ENCODE results near the gene CATSPERZ. TPM values are rescaled to one million over a fixed set of nuclear protein-coding genes. Genes with fewer than 3 reads are reported as not detected.
A peak's percentile ranks its signal among the peaks of the same experiment; 100 is the strongest.

CATSPERZ gene
- total and polyA plus RNA-seq, 2 donors, result 0.19 to 0.78 TPM

DNA sequence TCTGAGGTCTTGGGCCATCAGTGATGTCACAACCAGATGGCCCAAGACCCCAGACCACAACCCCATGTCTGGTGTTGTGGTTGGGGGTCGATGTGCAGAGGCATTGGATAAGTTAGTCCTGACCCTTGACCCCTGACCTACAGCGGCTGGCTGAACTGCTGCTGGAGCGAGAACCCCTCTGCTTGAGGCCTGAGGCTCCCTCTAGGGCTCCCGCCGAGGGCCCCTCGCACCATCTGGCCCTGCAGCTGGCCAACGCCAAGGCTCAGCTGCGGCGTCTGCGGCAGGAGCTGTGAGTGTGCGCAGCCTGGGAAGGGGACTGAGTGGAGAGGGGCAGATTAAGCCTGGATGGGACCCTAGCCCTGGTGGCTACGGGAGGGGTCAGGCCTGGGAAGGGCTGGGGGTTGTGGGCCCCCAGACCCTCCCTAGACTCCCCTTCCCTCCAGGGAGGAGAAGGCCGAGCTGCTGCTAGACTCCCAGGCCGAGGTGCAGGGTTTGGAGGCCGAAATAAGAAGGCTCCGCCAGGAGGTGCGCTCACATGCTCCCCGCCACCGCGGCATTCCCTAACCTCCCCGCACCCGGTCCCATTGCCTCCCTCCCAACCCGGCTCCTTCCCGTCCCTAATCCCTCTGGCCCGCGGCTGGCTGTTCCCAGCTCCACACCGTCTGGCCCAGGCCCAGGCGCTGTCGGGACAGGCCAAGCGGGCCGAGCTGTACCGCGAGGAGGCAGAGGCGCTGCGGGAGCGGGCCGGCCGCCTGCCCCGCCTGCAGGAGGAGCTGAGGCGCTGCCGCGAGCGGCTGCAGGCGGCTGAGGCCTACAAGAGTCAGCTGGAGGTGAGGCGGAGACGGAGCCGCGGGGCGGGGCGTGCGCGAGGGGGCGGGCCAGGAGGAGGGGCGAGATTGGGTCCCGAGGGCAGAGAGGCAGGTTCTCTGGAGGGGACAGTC, 42.0 kb downstream of the CATSPERZ start:
- Histone ChIP-seq H3K36me3 (ENCODE audit: control insufficient read depth in 2 of 2, insufficient read depth in 2 of 2, low read length in 1 of 2) (peaks cover 31 to 37% of the 10 kb centered on the region in 2 donors), H3K9me3 (ENCODE audit: control insufficient read depth in 2 of 2, insufficient read depth in 1 of 2, low read length in 1 of 2) (peaks cover 0 to 6% of the 10 kb centered on the region in 2 donors), H3K27me3 (ENCODE audit: control insufficient read depth in 2 of 2, insufficient read depth in 1 of 2, low read length in 1 of 2) (no peaks in the 10 kb centered on the region), H3K27ac (ENCODE audit: low read depth in 1 of 2, low read length in 1 of 2) (peak overlapping the region; percentile 15 to 67), H3K4me1 (ENCODE audit: control insufficient read depth in 2 of 2, insufficient read depth in 2 of 2, low read length in 2 of 2) (peaks cover 24 to 49% of the 10 kb centered on the region in 2 donors), H3K4me3 (ENCODE audit: low read length in 2 of 2) (peak overlapping the region; percentile 22 to 37)
- WGBS, result 43% methylated on average over 55 of the region's 55 CpGs
- peak in 7 of 9 donors; percentile 71 to 92 (median 85) for DNase-seq (ENCODE audit: low read depth in 6 of 9, low spot score in 9 of 9)

GRCh38 chr11:64342869-64343745, 42.9 kb downstream of the CATSPERZ start:
- H3K9me3 ChIP-seq (ENCODE audit: control insufficient read depth in 2 of 2, insufficient read depth in 1 of 2, low read length in 1 of 2), result peaks cover 0 to 3% of the 10 kb centered on the region in 2 donors
- H3K4me3 ChIP-seq (ENCODE audit: low read length in 2 of 2), result peak overlapping the region in 1 of 2 donors; percentile 37
- no peak for DNase-seq (ENCODE audit: low read depth in 6 of 9, low spot score in 9 of 9)
- H3K27me3 ChIP-seq (ENCODE audit: control insufficient read depth in 2 of 2, insufficient read depth in 1 of 2, low read length in 1 of 2), result no peaks in the 10 kb centered on the region
- peaks cover 31 to 32% of the 10 kb centered on the region in 2 donors for H3K36me3 ChIP-seq (ENCODE audit: control insufficient read depth in 2 of 2, insufficient read depth in 2 of 2, low read length in 1 of 2)
- H3K4me1 ChIP-seq (ENCODE audit: control insufficient read depth in 2 of 2, insufficient read depth in 2 of 2, low read length in 2 of 2), result peaks cover 24 to 49% of the 10 kb centered on the region in 2 donors
- no peak overlapping the region for H3K27ac ChIP-seq (ENCODE audit: low read depth in 1 of 2, low read length in 1 of 2)
- 85% methylated on average over 29 of the region's 29 CpGs for WGBS

DNA sequence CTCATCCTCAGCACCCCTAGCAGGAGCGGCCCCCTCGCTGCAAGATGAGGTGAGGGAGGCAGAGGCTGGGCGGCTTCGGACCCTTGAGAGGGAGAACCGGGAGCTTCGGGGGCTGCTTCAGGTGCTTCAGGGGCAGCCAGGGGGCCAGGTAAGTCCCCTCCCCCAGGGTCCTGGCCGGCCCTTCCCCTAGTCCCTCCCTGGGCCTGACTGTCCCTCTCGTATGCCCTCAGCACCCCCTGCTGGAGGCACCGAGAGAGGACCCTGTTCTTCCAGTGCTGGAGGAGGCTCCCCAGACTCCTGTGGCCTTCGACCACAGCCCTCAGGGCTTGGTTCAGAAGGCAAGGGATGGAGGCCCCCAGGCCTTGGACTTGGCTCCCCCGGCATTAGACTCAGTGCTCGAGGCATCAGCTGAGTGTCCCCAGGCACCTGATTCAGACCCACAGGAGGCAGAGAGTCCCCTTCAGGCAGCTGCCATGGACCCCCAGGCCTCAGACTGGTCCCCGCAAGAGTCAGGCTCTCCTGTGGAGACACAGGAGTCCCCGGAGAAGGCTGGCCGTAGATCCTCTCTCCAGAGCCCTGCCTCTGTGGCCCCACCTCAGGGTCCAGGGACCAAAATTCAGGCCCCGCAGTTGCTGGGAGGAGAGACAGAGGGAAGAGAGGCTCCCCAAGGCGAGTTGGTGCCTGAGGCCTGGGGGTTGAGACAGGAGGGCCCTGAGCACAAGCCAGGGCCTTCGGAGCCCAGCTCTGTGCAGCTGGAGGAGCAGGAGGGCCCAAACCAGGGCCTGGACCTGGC, 43.8 kb downstream of the CATSPERZ start:
- H3K27ac ChIP-seq (ENCODE audit: low read depth in 1 of 2, low read length in 1 of 2), result no peak overlapping the region
- H3K4me3 ChIP-seq (ENCODE audit: low read length in 2 of 2), result no peak overlapping the region
- H3K27me3 ChIP-seq (ENCODE audit: control insufficient read depth in 2 of 2, insufficient read depth in 1 of 2, low read length in 1 of 2), result no peaks in the 10 kb centered on the region
- H3K36me3 ChIP-seq (ENCODE audit: control insufficient read depth in 2 of 2, insufficient read depth in 2 of 2, low read length in 1 of 2), result peaks cover 34 to 35% of the 10 kb centered on the region in 2 donors
- peaks cover 24 to 43% of the 10 kb centered on the region in 2 donors for H3K4me1 ChIP-seq (ENCODE audit: control insufficient read depth in 2 of 2, insufficient read depth in 2 of 2, low read length in 2 of 2)
- H3K9me3 ChIP-seq (ENCODE audit: control insufficient read depth in 2 of 2, insufficient read depth in 1 of 2, low read length in 1 of 2), result peaks cover 0 to 3% of the 10 kb centered on the region in 2 donors
- 97% methylated on average over 18 of the region's 18 CpGs for WGBS
- no peak for DNase-seq (ENCODE audit: low read depth in 6 of 9, low spot score in 9 of 9)

DNA sequence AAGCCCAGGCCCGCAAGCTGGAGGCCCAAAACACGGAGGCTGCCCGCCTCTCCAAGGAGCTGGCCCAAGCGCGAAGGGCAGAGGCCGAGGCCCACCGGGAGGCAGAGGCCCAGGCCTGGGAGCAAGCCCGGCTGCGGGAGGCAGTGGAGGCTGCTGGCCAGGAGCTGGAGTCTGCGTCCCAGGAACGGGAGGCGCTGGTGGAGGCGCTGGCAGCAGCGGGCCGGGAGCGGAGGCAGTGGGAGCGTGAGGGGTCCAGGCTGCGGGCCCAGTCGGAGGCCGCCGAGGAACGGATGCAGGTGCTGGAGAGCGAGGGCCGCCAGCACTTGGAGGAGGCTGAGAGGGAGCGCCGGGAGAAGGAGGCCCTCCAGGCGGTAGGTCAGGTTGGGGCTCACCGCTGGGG, 44.6 kb downstream of the CATSPERZ start:
- Histone ChIP-seq H3K4me3 (ENCODE audit: low read length in 2 of 2) (no peak overlapping the region), H3K27ac (ENCODE audit: low read depth in 1 of 2, low read length in 1 of 2) (no peak overlapping the region), H3K9me3 (ENCODE audit: control insufficient read depth in 2 of 2, insufficient read depth in 1 of 2, low read length in 1 of 2) (peaks cover 0 to 3% of the 10 kb centered on the region in 2 donors), H3K4me1 (ENCODE audit: control insufficient read depth in 2 of 2, insufficient read depth in 2 of 2, low read length in 2 of 2) (peaks cover 17 to 35% of the 10 kb centered on the region in 2 donors), H3K36me3 (ENCODE audit: control insufficient read depth in 2 of 2, insufficient read depth in 2 of 2, low read length in 1 of 2) (peaks cover 38% of the 10 kb centered on the region in 2 donors), H3K27me3 (ENCODE audit: control insufficient read depth in 2 of 2, insufficient read depth in 1 of 2, low read length in 1 of 2) (no peaks in the 10 kb centered on the region)
- WGBS, result 98% methylated on average over 28 of the region's 28 CpGs
- no peak for DNase-seq (ENCODE audit: low read depth in 6 of 9, low spot score in 9 of 9)

GRCh38 chr11:64347193-64347867, 47.2 kb downstream of the CATSPERZ start:
- WGBS, result 96% methylated on average over 12 of the region's 12 CpGs
- no peak overlapping the region for H3K27ac ChIP-seq (ENCODE audit: low read depth in 1 of 2, low read length in 1 of 2)
- no peaks in the 10 kb centered on the region for H3K27me3 ChIP-seq (ENCODE audit: control insufficient read depth in 2 of 2, insufficient read depth in 1 of 2, low read length in 1 of 2)
- H3K9me3 ChIP-seq (ENCODE audit: control insufficient read depth in 2 of 2, insufficient read depth in 1 of 2, low read length in 1 of 2), result no peaks in the 10 kb centered on the region
- peaks cover 41 to 62% of the 10 kb centered on the region in 2 donors for H3K36me3 ChIP-seq (ENCODE audit: control insufficient read depth in 2 of 2, insufficient read depth in 2 of 2, low read length in 1 of 2)
- no peak overlapping the region for H3K4me3 ChIP-seq (ENCODE audit: low read length in 2 of 2)
- no peak for DNase-seq (ENCODE audit: low read depth in 6 of 9, low spot score in 9 of 9)
- peaks cover 6 to 9% of the 10 kb centered on the region in 2 donors for H3K4me1 ChIP-seq (ENCODE audit: control insufficient read depth in 2 of 2, insufficient read depth in 2 of 2, low read length in 2 of 2)

DNA sequence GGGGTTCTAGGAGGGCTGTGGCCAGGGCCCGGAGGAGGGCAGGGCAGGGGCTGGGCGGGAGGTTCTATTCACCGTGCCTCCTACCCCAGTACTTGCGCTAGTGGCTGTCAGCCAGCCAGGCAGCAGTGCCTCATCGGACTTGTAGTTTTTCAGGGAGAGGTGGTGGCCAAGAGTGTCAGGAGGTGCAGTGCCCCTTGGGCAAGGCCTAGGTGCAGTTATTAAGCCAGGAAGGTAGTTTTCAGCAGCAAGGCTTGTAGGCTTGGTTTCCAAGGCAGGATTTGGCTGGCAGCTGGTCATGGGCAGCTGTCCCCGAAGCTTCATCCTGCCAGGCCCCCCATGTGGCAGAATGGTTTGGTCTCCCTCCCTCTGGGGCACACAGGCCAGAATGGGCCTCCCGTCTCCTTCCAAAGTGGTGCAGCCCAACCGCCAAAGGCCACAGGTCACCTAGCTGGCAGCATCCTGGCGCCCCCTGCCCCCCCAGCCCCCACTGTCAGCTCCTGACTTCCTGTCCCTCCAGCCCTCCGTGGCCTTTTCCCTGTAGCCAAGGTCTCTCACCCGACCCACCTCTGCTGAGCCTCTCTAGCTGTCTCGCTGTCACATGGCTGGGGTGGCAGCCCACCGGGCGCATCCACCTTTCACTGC, 48.3 kb downstream of the CATSPERZ start:
- H3K9me3 ChIP-seq (ENCODE audit: control insufficient read depth in 2 of 2, insufficient read depth in 1 of 2, low read length in 1 of 2), result no peaks in the 10 kb centered on the region
- 95% methylated on average over 14 of the region's 14 CpGs for WGBS
- peaks cover 36 to 65% of the 10 kb centered on the region in 2 donors for H3K36me3 ChIP-seq (ENCODE audit: control insufficient read depth in 2 of 2, insufficient read depth in 2 of 2, low read length in 1 of 2)
- no peak overlapping the region for H3K27ac ChIP-seq (ENCODE audit: low read depth in 1 of 2, low read length in 1 of 2)
- DNase-seq (ENCODE audit: low read depth in 6 of 9, low spot score in 9 of 9), result no peak
- no peaks in the 10 kb centered on the region for H3K4me1 ChIP-seq (ENCODE audit: control insufficient read depth in 2 of 2, insufficient read depth in 2 of 2, low read length in 2 of 2)
- no peaks in the 10 kb centered on the region for H3K27me3 ChIP-seq (ENCODE audit: control insufficient read depth in 2 of 2, insufficient read depth in 1 of 2, low read length in 1 of 2)
- H3K4me3 ChIP-seq (ENCODE audit: low read length in 2 of 2), result no peak overlapping the region

- no peak for DNase-seq (ENCODE audit: low read depth in 6 of 9, low spot score in 9 of 9)
- Histone ChIP-seq H3K27ac (ENCODE audit: low read depth in 1 of 2, low read length in 1 of 2) (no peak overlapping the region), H3K36me3 (ENCODE audit: control insufficient read depth in 2 of 2, insufficient read depth in 2 of 2, low read length in 1 of 2) (peaks cover 34 to 64% of the 10 kb centered on the region in 2 donors), H3K4me3 (ENCODE audit: low read length in 2 of 2) (no peak overlapping the region), H3K27me3 (ENCODE audit: control insufficient read depth in 2 of 2, insufficient read depth in 1 of 2, low read length in 1 of 2) (no peaks in the 10 kb centered on the region), H3K9me3 (ENCODE audit: control insufficient read depth in 2 of 2, insufficient read depth in 1 of 2, low read length in 1 of 2) (no peaks in the 10 kb centered on the region), H3K4me1 (ENCODE audit: control insufficient read depth in 2 of 2, insufficient read depth in 2 of 2, low read length in 2 of 2) (no peaks in the 10 kb centered on the region)
- WGBS, result 96% methylated on average over 7 of the region's 7 CpGs
Observed at GRCh38 chr11:64349025-64349387, 48.8 kb downstream of the CATSPERZ start.

- H3K36me3 ChIP-seq (ENCODE audit: control insufficient read depth in 2 of 2, insufficient read depth in 2 of 2, low read length in 1 of 2), result peaks cover 30 to 64% of the 10 kb centered on the region in 2 donors
- no peaks in the 10 kb centered on the region for H3K4me1 ChIP-seq (ENCODE audit: control insufficient read depth in 2 of 2, insufficient read depth in 2 of 2, low read length in 2 of 2)
- WGBS, result 93% methylated on average over 11 of the region's 11 CpGs
- no peak for DNase-seq (ENCODE audit: low read depth in 6 of 9, low spot score in 9 of 9)
- no peak overlapping the region for H3K4me3 ChIP-seq (ENCODE audit: low read length in 2 of 2)
- H3K9me3 ChIP-seq (ENCODE audit: control insufficient read depth in 2 of 2, insufficient read depth in 1 of 2, low read length in 1 of 2), result no peaks in the 10 kb centered on the region
- no peaks in the 10 kb centered on the region for H3K27me3 ChIP-seq (ENCODE audit: control insufficient read depth in 2 of 2, insufficient read depth in 1 of 2, low read length in 1 of 2)
- H3K27ac ChIP-seq (ENCODE audit: low read depth in 1 of 2, low read length in 1 of 2), result no peak overlapping the region
Observed at GRCh38 chr11:64349404-64349803, 49.2 kb downstream of the CATSPERZ start.

All from thymus (tissue), 11 donors.